GM18867 (cell line): ENCODE measurements around the gene FSD2.
A peak's percentile ranks its signal among the peaks of the same experiment; 100 is the strongest.
"Not testable (repeated sequence)": the region's sequence is repeated elsewhere in the genome, so short reads cannot be mapped to it uniquely, and the experiment has no call there.

Experiments used
- ATAC-seq: cut with Tn5 transposase; IDR thresholded peaks from one replicate; pipeline ENCODE4 v1.9.1; 2021; ENCODE audit warnings: mild to moderate bottlenecking, moderate library complexity; ENCODE audit not compliant: unreplicated experiment

The FSD2 gene

DNA sequence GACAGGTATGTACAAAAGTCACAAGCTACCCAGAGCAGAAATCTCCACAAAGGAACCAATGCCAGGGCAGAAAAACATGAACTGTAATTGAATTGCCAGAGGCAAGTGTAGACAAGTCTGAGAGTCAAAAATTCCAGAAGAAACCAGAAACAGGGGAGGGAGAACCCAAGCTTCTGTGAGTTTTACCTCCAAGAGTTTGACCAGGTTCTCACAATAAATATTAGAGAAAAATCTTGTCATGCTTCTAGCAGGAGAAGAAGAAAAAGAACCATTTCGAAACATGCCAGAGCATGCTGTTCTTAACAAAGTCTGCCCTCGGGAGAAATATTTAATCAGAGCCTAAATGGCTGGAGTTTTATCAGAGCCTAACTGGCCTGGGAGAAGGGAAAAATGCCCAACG, 63.7 kb downstream of the FSD2 start:
- ATAC-seq = no peak

DNA sequence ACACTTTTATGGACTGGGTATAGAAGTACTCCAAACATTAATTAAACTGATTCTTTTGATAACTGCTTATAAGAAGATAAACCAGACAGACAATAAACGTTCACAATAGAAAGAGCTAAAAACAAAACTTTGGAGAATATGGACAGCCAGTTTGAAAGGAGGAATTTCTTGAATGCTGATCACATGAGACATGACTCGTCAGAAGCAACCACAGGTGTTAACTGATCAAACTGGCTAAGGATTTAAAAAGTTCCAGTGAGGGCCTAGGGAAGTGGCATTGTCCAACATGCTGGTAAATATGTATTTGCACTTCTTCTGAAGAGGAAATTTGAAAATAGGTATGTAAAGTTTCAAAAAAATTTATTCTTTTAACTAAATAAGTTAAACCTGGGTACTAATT, 66.8 kb downstream of the FSD2 start:
- ATAC-seq = no peak

DNA sequence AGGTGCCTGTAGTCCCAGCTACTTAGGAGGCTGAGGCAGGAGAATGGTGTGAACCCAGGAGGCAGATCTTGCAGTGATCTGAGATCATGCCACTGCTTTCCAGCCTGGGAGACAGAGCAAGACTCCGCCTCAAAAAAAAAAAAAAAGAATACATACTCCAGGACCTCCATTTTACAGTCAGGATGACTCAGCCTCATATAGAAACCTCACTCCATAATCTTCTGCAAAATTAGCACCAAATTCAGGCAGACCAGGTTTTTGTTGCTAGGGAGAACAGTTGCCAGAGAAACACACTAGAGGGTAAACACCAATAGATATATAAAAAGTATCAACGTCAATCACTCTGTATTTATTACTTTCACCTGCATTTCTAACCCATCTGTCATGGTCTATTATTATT, 67.9 kb downstream of the FSD2 start:
- no peak for ATAC-seq

DNA sequence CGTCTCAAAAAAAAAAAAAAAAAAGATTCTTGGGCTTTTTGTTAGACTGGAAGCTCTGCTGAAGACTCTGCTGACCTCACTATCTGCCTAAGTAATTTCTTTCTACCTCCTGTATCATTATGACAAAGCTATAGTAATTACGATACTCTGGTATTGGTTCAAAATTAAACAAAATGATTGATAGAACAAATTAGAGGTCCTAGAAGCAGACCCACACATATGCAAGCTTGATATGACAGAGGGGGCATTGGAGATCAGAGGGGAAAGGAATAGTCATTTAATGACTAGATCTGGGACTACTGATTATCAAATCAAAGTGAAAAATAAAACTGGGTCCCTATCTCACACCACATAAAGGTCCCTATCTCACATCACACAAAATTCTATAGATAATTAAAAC, 74.3 kb downstream of the FSD2 start:
- ATAC-seq = no peak

DNA sequence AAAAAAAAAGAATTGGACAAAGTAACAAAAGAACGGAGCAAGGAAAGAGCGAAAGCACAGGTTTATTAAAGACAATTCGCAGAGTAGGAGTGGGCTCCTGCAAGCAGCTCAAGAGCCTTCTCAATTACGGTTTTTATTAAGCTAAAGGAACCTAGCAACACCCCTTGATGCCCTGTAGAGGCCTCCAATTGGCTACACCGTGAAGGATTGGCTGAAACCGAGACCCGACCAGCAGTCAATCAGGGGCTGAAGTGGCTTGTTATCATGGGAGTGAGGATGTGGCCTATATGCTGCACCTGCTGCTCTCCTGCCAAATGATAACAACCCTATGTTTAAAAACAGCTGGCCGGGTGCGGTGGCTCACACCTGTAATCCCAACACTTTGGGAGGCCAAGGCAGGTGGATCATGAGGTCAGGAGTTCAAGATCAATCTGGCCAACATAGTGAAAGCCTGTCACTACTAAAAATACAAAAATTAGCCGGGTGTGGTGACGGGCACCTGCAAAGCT, 75.8 kb downstream of the FSD2 start:
- no peak for ATAC-seq

DNA sequence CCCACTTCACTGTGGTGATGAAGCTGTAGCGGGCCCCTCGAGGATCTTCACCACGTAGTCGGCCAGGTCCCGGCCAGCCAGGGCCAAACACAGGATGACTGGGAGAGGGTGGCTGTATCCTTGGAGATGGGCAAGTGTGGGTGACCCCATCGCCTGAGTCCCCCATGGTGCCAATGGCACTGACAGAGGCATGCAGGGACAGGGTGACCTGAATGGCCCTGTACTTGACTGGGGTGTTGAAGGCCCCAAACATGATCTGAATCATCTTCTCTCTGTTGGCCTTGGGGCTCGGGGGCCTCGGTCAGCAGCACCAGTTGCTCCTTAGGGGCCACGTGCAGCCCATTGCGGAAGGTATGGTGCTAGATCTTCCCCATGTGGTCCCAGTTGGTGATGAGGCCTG, 79.1 kb downstream of the FSD2 start:
- ATAC-seq = no peak

DNA sequence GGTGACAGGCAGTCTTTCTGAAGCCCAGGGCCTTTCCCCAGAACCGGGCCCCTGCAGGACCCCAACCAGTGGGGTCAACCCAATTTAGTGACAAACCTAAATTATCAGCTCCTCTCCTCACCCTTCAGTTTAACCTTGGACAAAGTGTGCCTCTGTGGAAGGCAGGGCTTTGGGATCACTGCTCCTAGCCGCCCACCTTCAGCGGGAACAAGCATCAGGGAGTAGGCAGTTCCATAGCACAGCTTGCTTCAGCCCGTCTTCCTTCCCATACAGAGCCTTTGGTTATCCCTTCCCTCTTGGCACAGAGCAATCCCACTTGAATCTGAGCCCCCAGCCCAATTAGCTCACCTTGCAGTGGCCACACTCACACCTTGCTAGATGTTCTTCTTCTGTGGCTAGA, 90.9 kb downstream of the FSD2 start:
- no peak for ATAC-seq

DNA sequence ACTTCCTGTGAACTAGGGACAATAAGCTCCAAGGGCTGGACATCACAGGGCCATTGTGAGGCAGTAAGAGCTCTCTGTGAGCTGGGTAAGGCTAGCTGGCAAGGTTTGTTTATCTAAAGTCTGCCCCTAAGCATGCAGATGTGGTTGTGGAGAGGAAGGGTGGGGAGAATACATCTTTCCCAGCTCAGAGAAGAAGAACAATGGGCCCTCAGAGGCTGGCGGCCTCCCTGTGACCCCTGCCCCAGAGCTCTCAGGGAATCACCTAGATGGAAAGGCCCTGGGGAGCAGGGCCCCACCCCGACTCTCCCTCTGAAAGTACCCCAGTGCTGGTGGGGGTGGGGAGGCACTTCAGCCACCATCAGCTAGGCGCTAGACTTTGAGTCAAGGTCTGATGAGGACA, 91.9 kb downstream of the FSD2 start:
- no peak for ATAC-seq

DNA sequence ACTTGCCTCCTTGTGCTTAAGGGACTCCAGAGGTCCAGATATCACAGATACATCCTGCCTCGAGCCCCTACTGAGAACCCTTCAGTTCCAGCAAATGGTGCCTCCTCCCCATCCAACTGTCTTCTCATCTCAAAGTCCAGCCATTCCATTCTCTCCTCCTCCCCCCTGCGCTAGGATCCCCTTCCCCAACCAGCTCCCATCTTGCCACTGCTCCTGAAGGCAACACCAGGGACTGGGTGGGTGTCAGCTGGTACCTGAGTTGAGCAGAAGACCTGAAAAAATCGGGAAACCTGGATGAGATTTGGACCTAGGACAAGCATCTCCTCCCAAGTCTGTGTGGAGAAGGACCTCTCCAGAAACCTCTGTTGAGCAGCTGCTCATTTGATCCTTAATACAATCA, 93.8 kb downstream of the FSD2 start:
- no peak for ATAC-seq

DNA sequence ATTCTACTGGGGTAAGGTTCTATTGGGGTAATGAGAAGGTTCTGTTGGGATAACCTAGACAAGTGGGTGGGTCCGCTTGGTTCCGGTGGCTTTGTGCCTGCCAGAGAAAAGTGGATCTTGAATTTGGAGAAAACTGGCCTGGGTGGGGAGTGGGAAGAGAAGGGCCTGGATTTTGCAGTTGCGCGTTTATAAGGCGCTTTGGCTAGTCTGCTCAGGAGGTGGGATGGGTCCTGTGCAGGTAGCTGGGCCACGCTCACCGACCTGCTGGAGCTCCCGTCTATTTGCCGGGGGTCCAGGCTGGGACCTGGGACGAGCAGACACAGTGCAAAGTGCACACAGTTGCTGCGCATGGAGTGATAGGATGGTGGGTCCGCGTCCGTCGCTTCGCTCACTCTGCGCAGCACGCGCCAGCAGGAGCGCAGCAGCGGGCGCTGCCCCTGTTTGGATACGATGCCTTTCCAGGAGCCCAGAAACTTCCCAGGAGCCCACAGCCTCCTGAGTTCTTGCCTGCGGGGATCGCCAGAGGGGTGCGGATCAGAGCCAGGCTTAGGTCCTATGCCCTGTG, 94.9 kb downstream of the FSD2 start:
- no peak for ATAC-seq

DNA sequence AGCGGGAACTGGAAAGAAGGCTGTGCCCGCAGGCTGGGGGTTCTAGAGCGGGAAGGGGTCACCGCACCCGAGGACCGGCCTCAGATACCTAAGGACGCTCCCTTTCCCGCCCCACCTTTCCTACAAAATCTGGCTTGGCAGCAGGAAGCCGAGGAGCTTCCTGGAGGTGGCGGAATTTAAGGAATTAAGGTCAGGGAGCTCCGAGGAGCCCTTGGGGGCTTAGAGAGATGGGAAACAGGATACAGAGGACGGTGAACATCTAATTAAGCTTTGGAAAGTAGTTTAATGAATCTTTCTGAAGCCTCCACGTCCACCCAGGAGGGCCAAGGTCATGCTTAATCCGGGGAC, 95.7 kb downstream of the FSD2 start:
- ATAC-seq = no peak

DNA sequence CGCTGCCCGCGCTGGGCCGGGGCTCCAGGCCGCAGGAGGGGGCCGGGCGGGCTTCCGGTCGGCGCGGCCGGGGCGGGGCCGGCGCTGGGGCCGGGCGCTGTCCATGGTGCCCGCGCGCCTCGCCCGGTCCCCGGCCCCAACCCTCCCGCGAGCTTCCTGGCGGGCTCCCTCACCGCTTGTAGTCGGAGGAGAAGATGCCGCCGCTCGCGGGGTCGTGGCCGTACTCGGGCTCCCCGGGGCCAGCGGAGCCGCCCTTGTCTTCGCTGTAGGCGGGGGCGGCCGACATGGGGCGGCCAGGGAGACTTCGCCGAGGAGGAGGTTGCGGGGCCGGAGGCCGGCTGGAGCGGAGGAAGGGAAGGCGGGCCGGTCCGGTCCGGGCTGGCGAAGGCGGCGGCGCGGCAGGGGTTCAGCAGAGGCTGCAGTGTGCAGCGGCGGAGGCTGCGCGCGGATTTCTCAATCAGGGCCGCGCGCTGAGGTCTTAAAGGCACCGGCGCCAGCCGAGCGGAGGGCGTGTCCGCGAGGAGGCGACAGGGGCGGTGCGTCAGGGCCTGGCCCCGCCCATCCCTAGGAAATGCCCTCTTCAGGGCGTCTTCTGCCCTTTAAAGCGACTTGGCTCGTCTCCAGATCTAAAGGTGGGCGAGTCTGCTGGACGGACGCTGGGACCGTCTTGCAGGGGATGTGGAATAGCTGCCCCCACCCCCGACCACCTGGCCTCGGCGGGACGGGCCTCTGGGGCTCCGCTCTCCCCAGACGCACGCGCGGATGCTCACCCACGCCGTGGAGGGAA, 96.3 kb downstream of the FSD2 start, which contains the start of gene AP3B2:
Gene AP3B2, minus strand, starts transcription at position 455 of the 787 bp plus-strand sequence. Its CDS starts 169 bp downstream, at position 286.
- peak; percentile 93 for ATAC-seq

DNA sequence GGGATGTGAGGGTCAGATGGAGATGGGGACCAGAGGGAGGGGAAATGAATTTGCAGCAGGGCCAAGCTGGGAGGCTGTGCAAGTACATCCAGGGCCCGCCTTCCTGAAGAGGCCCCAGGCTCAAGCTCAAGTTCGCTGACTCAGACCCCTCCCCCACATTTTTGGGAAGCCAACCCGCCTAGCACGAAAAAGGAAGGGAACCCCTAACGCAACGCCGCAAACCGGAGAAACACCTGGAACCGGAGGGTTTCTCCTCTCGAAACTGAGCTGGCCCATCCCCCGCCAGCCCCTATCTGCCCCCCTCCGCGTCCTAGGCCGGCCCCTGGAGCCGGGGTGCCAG, 96.8 kb downstream of the FSD2 start:
- no peak for ATAC-seq

DNA sequence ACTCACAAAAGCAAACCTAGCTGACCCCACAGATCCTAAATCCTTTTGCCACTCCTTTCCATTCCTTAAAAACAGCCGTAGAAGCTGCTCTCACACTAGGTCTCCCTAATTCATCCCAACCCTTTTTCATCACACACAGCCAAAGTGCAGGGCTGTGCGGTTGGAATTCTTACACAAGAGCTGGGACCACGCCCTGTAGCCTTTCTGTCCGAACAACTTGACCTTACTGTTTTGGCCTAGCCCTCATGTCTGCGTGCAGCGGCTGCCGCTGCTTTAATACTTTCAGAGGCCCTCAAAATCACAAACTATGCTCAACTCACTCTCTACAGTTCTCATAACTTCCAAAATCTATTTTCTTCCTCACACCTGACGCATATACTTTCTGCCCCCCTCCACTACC, 100.0 kb downstream of the FSD2 start:
- ATAC-seq = not testable (repeated sequence)
